ENCODE measurements around the gene FAM151A. TPM values are rescaled to one million over a fixed set of nuclear protein-coding genes. Genes with fewer than 3 reads are reported as not detected.

FAM151A gene
- total and polyA plus RNA-seq, 2 of the 13 experiments (the other 11 are each of a cell fraction or from before 2014, with no cell fraction given), result 0.29 to 3.6 TPM

DNA sequence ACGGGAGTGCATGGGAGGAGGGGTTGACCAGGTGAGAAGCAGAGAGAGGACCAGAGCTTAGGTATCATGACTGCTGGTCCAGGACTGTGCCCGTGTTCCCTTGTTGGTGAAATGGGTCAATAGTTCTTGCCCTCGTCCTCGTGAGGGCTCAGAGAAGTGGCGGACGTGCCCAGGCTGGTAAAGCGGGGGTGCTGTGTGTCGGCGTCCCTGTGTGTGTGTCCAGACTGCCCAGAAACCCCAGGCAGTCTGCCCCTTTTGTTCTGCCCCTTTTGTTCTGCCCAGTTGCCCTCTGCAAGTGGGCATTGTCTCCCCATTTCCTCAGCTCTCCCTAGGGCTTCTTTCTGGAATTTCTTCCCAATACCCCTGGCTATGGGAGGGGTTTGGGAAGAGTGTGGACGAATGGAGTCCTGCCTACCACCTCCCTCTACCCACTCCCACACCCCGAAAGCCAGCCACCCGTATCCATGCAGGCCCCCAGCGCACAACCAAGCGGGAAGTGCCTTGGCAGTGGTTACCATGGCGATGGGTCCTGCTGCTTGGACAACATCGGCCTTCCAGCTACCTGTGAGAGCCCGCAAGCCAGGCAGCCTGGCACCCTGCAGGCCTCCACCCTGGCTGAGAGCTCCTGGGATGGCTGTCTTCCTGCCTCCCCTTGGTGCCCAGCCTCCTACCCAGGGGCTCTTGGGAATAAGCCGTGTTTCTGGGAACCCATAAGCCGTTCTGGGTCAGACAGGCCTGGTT, 40.6 kb downstream of the FAM151A start:
- Histone ChIP-seq H3K4me3 (replicated peaks in 1 of 3; ENCODE audit: insufficient read depth in 1 of 3, low read depth in 2 of 3, low read length in 3 of 3) (no peak overlapping the region), H3K79me2 (ENCODE audit: insufficient read depth, low read length) (no peaks in the 10 kb centered on the region), H3K27ac (ENCODE audit: extremely low read length, insufficient read depth, low read length) (no peak overlapping the region), H3K9ac (ENCODE audit: insufficient read depth, low read depth, low read length) (no peak overlapping the region), H3K4me2 (ENCODE audit: low read depth, low read length) (no peak overlapping the region), H2AFZ (ENCODE audit: low read length) (no peak overlapping the region), H4K20me1 (ENCODE audit: insufficient read depth, low read length) (no peaks in the 10 kb centered on the region), H3K4me1 (ENCODE audit: insufficient read depth, low read length) (peaks cover 46% of the 10 kb centered on the region), H3K9me3 (ENCODE audit: low read length) (no peaks in the 10 kb centered on the region), H3K36me3 (replicated peaks in 1 of 2; ENCODE audit: control insufficient read depth in 1 of 2, insufficient read depth in 2 of 2, low read length in 2 of 2) (no peaks in the 10 kb centered on the region), H3K27me3 (ENCODE audit: control insufficient read depth in 1 of 2, insufficient read depth in 2 of 2, low read length in 2 of 2) (no peaks in the 10 kb centered on the region)
- in situ Hi-C loops (cut with HindIII; ENCODE audit: extremely low pct_ligation_motif_present, low pct_unique_long_range_greater_than_20kb), result no loop called here
- intact Hi-C loops (cut with micrococcal nuclease; ENCODE audit: unreplicated experiment), result no loop called here
- CTCF ChIA-PET (ENCODE audit: low intra/inter-chr PET ratio, low total read pairs), result no interaction called here
- 90% methylated on average over 16 of the region's 19 CpGs for WGBS (ENCODE audit: low lambda C conversion rate)
- DNase-seq (ENCODE audit: low spot score) (no peak), FAIRE-seq (no peak), ATAC-seq (no peak)
- BruUV-seq (replicated peaks), result no TSS peak
- no peak for TF ChIP-seq MAFG (CRISPR knock-in tag; IDR thresholded peaks at IDR 0.05)
- peak; percentile 27; the same call in 1 of the 2 replicates for TF ChIP-seq RFX1 (IDR thresholded peaks at IDR 0.05)
- TF ChIP-seq ZNF350 (CRISPR knock-in tag; IDR thresholded peaks at IDR 0.05; ENCODE audit: borderline replicate concordance, low read depth), result no peak
- POLR2A ChIA-PET, result no interaction called here

GRCh38 chr1:54581621-54582035, 41.7 kb downstream of the FAM151A start:
- BruUV-seq (replicated peaks), result no TSS peak
- no peak for FAIRE-seq
- DNase-seq (ENCODE audit: low spot score), result peak; percentile 47
- Histone ChIP-seq H3K4me3 (replicated peaks in 1 of 3; ENCODE audit: insufficient read depth in 1 of 3, low read depth in 2 of 3, low read length in 3 of 3) (no peak overlapping the region), H3K79me2 (ENCODE audit: insufficient read depth, low read length) (no peaks in the 10 kb centered on the region), H3K4me2 (ENCODE audit: low read depth, low read length) (no peak overlapping the region), H4K20me1 (ENCODE audit: insufficient read depth, low read length) (no peaks in the 10 kb centered on the region), H3K27ac (ENCODE audit: extremely low read length, insufficient read depth, low read length) (no peak overlapping the region), H3K36me3 (replicated peaks in 1 of 2; ENCODE audit: control insufficient read depth in 1 of 2, insufficient read depth in 2 of 2, low read length in 2 of 2) (no peaks in the 10 kb centered on the region), H3K9ac (ENCODE audit: insufficient read depth, low read depth, low read length) (peak overlapping the region; percentile 36), H3K27me3 (ENCODE audit: control insufficient read depth in 1 of 2, insufficient read depth in 2 of 2, low read length in 2 of 2) (no peaks in the 10 kb centered on the region), H2AFZ (ENCODE audit: low read length) (no peak overlapping the region), H3K4me1 (ENCODE audit: insufficient read depth, low read length) (peaks cover 57% of the 10 kb centered on the region), H3K9me3 (ENCODE audit: low read length) (no peaks in the 10 kb centered on the region)
- 86% methylated on average over 3 of the region's 5 CpGs for WGBS (ENCODE audit: low lambda C conversion rate)
- CTCF ChIA-PET (ENCODE audit: low intra/inter-chr PET ratio, low total read pairs), result no interaction called here
- peak; percentile 49 for ATAC-seq
- POLR2A ChIA-PET, result interaction anchor here (1.1 kb wide), 1 partner anchor 16 kb away, joined by 3 read pairs; no protein-coding TSS in a partner anchor
- in situ Hi-C loops (cut with HindIII; ENCODE audit: extremely low pct_ligation_motif_present, low pct_unique_long_range_greater_than_20kb), result no loop called here
- intact Hi-C loops (cut with micrococcal nuclease; ENCODE audit: unreplicated experiment), result no loop called here
- TF ChIP-seq, protein P1, sequence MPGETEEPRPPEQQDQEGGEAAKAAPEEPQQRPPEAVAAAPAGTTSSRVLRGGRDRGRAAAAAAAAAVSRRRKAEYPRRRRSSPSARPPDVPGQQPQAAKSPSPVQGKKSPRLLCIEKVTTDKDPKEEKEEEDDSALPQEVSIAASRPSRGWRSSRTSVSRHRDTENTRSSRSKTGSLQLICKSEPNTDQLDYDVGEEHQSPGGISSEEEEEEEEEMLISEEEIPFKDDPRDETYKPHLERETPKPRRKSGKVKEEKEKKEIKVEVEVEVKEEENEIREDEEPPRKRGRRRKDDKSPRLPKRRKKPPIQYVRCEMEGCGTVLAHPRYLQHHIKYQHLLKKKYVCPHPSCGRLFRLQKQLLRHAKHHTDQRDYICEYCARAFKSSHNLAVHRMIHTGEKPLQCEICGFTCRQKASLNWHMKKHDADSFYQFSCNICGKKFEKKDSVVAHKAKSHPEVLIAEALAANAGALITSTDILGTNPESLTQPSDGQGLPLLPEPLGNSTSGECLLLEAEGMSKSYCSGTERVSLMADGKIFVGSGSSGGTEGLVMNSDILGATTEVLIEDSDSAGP (CRISPR knock-in tag; IDR thresholded peaks at IDR 0.05; ENCODE audit: borderline replicate concordance), result peak; percentile 32; the same call in 1 of the 2 replicates
- TF ChIP-seq BRD4 (CRISPR knock-in tag; IDR thresholded peaks at IDR 0.05) (0 out of 2 replicates have a peak, but pooled peaks have one; percentile 40), HOXA5 (CRISPR knock-in tag; IDR thresholded peaks at IDR 0.05) (no peak), TAF1 (CRISPR knock-in tag; IDR thresholded peaks at IDR 0.05) (no peak)
- TF ChIP-seq, protein P2, sequence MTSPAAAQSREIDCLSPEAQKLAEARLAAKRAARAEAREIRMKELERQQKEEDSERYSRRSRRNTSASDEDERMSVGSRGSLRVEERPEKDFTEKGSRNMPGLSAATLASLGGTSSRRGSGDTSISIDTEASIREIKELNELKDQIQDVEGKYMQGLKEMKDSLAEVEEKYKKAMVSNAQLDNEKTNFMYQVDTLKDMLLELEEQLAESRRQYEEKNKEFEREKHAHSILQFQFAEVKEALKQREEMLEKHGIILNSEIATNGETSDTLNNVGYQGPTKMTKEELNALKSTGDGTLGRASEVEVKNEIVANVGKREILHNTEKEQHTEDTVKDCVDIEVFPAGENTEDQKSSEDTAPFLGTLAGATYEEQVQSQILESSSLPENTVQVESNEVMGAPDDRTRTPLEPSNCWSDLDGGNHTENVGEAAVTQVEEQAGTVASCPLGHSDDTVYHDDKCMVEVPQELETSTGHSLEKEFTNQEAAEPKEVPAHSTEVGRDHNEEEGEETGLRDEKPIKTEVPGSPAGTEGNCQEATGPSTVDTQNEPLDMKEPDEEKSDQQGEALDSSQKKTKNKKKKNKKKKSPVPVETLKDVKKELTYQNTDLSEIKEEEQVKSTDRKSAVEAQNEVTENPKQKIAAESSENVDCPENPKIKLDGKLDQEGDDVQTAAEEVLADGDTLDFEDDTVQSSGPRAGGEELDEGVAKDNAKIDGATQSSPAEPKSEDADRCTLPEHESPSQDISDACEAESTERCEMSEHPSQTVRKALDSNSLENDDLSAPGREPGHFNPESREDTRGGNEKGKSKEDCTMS (CRISPR knock-in tag; conservative IDR thresholded peaks at IDR 0.05), result no peak

All from HepG2 (cell line).